Activated CD4-positive, alpha-beta T cell treated with anti-CD3 and anti-CD28 coated beads, Interleukin-2, amount 50 U/mL, for 16 hours (primary cell): ENCODE measurements around the gene RGL1.

Source experiments
- DNase-seq: peaks from one replicate; pipeline ENCODE4 v3.0.0-alpha.2; 2020

RGL1 gene

GRCh38 chr1:183893561-183894289 is 88.8 kb downstream of the RGL1 start:
- no peak for DNase-seq

DNA sequence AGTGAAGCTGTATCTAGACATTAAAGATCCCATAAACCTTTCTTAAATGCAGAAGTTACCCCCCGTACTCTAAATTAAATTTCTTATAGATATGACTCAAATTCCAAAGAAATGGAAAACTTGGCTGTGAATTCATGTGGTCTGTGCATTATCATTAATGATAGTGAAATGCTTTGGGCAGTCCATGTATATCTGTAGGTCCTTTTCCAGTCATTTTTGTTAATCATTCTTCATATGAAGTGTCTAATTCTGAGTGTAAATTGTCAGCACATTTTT is 89.3 kb downstream of the RGL1 start:
- DNase-seq, result no peak

DNA sequence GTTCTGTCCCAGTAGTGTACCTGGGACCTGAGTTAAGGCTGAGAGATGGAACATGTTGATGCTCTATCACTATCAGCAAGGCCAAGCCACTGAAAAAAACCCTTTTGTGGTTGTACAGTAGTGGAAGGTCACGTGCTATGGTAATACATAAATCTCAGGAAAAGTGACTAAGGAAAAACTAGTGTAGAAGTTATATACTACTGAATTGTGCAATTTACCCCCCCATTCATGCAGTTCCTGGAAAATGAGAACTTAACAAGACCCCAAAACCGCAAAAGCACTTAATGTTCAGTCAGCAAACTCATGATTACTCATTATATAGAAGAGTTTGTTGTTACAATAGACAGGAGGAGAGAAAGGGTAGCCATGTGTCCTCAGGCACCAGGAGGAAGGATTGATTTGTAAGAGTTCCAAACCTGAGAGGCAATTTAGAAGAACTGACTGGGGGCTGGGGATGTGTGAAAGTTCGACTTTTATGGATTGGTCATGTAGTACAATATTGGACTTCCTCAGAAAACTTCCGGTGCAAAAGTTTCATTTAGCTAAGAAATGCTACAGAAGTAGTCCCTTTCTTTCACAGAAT is 91.6 kb downstream of the RGL1 start:
- DNase-seq, result peak; percentile 61

GRCh38 chr1:183898001-183898396 is 93.1 kb downstream of the RGL1 start:
- no peak for DNase-seq

GRCh38 chr1:183898610-183899009 is 93.7 kb downstream of the RGL1 start:
- DNase-seq, result no peak

DNA sequence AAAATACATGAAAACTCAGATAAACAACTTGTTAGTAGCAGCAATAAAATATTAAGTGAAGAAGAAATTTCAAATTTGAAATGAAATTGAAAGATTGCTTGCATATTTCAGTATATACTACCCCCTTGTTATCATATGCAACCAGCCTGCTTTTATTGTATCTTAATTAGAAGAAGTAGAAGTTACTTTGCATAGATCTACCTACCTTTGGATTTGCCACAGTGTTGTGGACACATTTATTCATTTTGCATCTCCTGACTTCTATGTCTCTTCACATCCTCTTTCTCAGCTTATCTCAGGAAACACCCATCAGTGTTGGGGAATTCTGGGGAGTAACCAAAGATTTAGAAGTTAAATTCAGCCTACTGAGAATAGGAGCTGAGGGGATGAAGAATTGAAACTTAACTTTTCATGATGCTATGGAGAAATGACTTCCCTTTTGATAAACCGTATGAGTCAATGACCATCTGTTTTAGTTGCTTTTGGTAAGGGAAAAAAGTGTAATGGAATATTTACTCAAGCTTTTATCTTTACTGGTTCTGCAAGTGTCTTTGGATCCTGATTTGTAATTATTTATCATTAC is 96.9 kb downstream of the RGL1 start:
- no peak for DNase-seq

DNA sequence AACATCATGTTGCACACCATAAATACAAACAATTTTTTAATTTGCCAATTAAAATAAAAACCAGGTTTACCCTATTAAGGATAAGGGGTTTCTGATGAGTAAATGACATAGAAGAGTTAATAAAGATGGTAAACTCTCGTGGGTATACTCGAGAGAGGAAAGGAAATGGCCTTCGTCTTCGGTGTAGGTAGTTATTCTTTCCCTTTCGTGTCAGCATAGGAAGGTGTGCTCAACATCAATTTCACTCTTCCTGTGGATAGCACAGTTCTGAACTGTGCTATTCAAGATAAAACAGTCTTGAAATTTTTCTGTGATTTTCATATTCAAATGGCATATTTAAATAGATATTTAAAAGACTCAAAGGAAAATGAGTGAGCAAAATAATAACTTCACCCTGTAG is 98.2 kb downstream of the RGL1 start:
- no peak for DNase-seq

GRCh38 chr1:183905508-183906113 is 100.7 kb downstream of the RGL1 start:
- no peak for DNase-seq

DNA sequence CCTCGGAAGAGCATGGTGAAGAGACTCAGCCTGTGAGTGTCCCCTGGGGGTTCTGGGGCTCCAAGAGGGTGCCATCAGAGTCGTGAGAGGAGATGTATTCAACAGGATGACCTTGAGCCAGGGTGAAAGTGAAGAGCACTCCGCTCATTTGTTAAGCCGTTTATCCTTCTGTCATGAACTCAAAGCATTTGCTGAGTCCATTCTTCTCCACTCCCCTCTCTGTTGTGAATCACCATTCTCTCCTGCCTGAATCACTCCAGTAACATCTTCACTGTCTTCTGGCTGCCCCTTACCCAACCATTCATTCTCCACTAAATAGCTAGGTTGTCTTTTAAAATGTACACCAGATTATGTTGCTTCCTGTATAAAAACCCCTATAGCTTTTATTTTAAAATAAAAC is 102.2 kb downstream of the RGL1 start:
- no peak for DNase-seq

GRCh38 chr1:183908079-183908478 is 103.2 kb downstream of the RGL1 start:
- no peak for DNase-seq

- peak; percentile 78 for DNase-seq
Measured at GRCh38 chr1:183909672-183910071, 104.8 kb downstream of the RGL1 start.

DNA sequence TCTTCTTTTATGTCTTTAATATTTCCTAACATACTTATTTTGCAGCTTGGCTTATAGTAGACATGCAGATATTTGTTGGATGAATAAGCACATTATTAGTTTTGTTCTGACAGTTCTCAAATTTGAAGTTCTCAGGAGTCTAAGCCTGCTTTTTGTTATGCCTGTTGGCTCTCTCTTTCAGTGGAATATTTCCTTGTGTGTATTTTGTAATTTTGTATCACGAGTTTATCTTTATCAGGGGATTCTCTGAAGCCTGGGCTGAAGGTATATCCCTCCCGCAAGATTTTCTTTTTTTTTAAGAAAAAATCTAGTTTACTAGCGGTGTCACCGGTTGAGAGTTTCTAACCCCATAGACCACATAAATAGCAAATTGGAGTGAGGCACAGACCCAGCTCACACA is 105.9 kb downstream of the RGL1 start:
- DNase-seq, result no peak

- peak; percentile 73 for DNase-seq
Measured at GRCh38 chr1:183911285-183911684, 106.4 kb downstream of the RGL1 start.

DNA sequence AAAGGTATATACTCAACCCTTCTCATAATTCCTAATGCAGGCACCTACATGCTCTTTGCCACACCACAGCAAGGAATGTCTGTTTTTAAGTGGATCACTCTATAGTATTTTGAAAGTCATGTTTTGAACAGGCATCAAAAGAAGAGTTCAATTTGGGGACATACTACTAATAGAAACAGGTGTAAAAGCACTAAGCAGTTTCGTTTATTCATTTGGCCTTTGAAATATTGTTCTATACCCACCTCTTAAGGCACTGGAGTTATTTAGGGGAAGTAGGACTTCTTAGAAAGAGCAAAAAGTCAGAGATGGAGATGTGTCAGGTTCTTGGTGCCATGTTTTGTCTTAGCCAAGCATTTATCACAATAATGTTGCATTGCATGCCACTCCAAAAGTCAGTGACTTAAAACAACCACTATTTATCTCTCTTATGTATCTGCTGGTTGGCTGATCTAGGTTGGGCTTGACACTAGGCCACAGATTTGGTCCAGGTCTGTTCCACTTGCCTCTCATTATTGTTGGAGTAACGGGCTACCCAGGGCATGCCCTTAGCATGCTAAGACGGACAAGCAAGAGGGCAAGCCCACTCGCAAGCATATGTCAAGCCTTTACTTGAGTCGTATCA is 107.5 kb downstream of the RGL1 start:
- peak; percentile 18 for DNase-seq

DNA sequence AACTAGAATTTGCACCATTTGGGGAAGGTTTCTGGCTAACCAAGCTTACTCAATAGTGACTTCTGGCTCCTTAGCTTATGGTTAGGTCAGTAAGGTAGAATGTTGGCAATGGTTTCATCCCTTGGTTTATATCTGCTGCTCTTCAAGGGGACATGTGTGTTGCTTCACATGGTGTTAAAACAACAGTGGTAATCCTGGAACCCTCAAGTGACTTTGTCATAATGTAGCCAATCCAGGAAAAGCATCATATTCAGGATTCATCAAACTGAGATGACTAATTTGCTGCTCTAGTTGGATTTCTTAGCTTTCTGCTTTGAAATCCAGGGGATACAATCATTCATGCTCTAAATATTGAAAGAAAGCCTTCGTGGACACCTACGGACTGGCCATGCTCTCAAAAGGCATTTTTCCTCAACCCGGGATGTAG is 108.7 kb downstream of the RGL1 start:
- no peak for DNase-seq

DNA sequence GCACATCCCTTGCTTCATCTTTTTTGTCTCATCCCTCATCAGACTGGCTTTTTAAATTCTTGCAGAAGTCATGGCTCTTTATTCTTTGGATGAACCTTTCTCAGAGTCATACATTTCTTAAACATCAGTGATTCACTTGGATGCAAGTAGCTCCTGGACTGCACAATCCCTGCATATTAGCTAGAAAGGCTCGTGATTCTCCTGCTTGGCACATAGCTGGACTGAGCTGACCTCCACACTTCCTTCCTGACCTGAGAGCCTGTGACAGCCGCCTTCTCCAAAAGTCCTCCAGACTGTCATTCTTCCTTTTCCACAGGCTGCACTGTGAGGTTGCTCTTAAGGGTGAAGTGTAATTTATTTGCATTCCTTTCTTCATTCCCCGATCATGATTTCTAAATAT is 109.4 kb downstream of the RGL1 start:
- DNase-seq, result no peak

DNA sequence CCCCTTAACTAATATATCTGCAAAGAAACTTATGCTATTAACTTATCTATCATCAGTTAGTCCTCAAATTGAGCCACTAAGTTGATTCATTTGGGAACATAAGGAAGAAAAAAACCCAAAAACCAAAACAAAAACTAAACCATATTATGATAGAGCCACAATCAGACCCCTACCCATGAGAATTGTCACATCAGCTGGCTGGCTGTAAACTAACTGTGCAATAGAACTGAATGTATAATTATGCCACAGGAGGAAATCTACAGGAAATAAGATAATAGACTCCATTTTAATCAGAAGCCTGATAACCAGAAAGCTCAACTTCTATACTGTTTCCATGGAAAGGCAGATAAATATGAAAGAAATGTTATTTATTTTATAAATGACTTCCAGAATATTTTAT is 110.0 kb downstream of the RGL1 start:
- DNase-seq, result no peak

- peak; percentile 94 for DNase-seq
Measured at GRCh38 chr1:183915625-183916510, 110.9 kb downstream of the RGL1 start.

DNA sequence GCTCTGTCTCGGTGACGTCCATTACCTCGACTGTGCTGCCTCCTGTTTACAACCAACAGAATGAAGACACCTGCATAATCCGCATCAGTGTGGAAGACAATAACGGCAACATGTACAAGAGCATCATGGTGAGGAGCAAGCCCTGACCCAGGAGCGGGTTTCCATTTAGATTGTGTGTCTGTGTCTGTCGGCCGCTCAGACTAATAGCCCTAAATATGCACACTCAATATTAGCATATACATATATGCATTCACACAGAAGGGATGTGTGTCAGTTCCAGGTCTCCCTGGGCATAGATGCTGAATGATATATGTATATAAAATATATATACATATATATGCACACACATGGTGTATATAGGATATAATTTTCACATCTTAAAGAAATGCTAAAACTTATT is 111.7 kb downstream of the RGL1 start:
- no peak for DNase-seq

- no peak for DNase-seq
Measured at GRCh38 chr1:183918589-183918988, 113.7 kb downstream of the RGL1 start.

- DNase-seq, result no peak
Measured at GRCh38 chr1:183920651-183921050, 115.7 kb downstream of the RGL1 start.

DNA sequence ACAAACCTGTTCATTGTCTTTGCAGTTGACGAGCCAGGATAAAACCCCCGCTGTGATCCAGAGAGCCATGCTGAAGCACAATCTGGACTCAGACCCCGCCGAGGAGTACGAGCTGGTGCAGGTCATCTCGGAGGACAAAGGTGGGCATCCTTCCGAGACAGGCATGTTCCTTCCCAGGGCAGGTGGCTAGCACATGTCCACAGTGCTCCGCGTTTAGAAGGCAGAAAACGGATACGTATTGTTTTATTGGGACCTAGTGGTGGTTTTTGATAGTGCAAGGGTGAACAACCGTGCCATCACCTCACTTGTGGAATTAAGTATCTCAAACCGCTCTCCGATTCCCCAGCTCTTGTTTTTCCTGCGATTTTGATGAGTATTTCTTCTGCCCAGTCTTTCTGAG is 117.3 kb downstream of the RGL1 start:
- no peak for DNase-seq

GRCh38 chr1:183925947-183926346 is 121.0 kb downstream of the RGL1 start:
- no peak for DNase-seq
